Stomach (tissue), 9 donors: Measurements from ENCODE around the gene AGAP1. TPM values are rescaled to one million over a fixed set of nuclear protein-coding genes. Genes with fewer than 3 reads are reported as not detected.

Experiments
- DNase-seq, 2 donors: peaks; one replicate each; pipeline versions ENCODE4 v3.0.0 to v3.0.0-alpha.2; 2013 to 2019
- H3K27ac ChIP-seq, 5 donors: fragments of 200-600 bp in 4 of 5; sonication (generic) in 4 of 5; one replicate each; pipeline ENCODE4 v1.5.1; 2013 to 2019; ENCODE audit warnings: mild to moderate bottlenecking in 1 of 5, moderate library complexity in 1 of 5
- H3K27me3 ChIP-seq, 3 donors: fragments of 200-600 bp; sonication (generic); one replicate each; pipeline ENCODE4 v1.5.1; 2017 to 2019; ENCODE audit warnings: mixed run types in 1 of 3
- H3K36me3 ChIP-seq, 4 donors: fragments of 200-600 bp; sonication (generic); 1 replicate in 3 of 4; 2 replicates in 1 of 4; pipeline ENCODE4 v1.5.1; 2016 to 2019
- H3K4me1 ChIP-seq, 4 donors: fragments of 200-600 bp; sonication (generic); one replicate each; pipeline ENCODE4 v1.5.1; 2016 to 2019
- H3K4me3 ChIP-seq, 4 donors: fragments of 200-600 bp; sonication (generic) in 3 of 4; one replicate each; pipeline ENCODE4 v1.5.1; 2016 to 2019; ENCODE audit warnings: mild to moderate bottlenecking in 1 of 4
- H3K9me3 ChIP-seq, 4 donors: fragments of 200-600 bp; sonication (generic); one replicate each; pipeline ENCODE4 v1.5.1; 2016 to 2019
- CTCF ChIP-seq, 7 experiments: fragments of 450-650 bp in 4 of 7; fragments of 200-600 bp in 3 of 7; sonication (generic) in 3 of 7; IDR thresholded peaks; one replicate each; pipeline ENCODE4 v1.5.1; 2016 to 2019; ENCODE audit warnings: antibody characterized with exemption in 7 of 7, control low read depth in 2 of 7, mild to moderate bottlenecking in 1 of 7
- EP300 ChIP-seq: sonication (generic); formaldehyde crosslinking; IDR thresholded peaks from one replicate; pipeline ENCODE4 v1.6.1; 2017; ENCODE audit warnings: antibody characterized with exemption
- POLR2A ChIP-seq, 4 donors: fragments of 450-650 bp; IDR thresholded peaks; one replicate each; pipeline ENCODE4 v1.6.1; 2016; ENCODE audit warnings: antibody characterized with exemption in 4 of 4, control low read depth in 2 of 4, mild to moderate bottlenecking in 1 of 4, moderate library complexity in 1 of 4
- POLR2AphosphoS5 ChIP-seq, 3 donors: sonication (generic); formaldehyde crosslinking; IDR thresholded peaks; one replicate each; pipeline ENCODE4 v1.6.1; 2016; ENCODE audit warnings: antibody characterized with exemption in 3 of 3
- WGBS, 5 donors: extraction: QIAGEN DNeasy Blood & Tissue Kit in 3 of 5; methylation state at CpG; one replicate each; pipeline versions ENCODE4 v1.1.5 to v1.1.7; 2013 to 2018; 5-methylcytosine and 5-hydroxymethylcytosine counted together
- intact Hi-C: fragments of 100-400 bp; cut with DNase I; formaldehyde crosslinking; loops from one replicate; pipeline ENCODE4 v1.15.1; 2023; ENCODE audit warnings: low total_unique reads
- polyA plus RNA-seq, 3 donors: library from polyadenylated mRNA; stranded (reverse); fragments of 200-250 nt; gene quantifications; one replicate each; pipeline ENCODE4 v1.2.3, GENCODE V29; 2013
- total RNA-seq, 5 donors: library from RNA; depleted of rRNA; stranded (reverse); fragments of >200 nt; gene quantifications; one replicate each; pipeline versions ENCODE4 v1.1.0 to v1.2.3, GENCODE V29; 2014 to 2016
- donor health status: healthy with polysubstance abuse.
- donor health status: Bipolar disorder and iron deficiency.
- donor health status: healthy.

AGAP1 gene
- total and polyA plus RNA-seq, 8 donors = 4.2 to 139 (median 35.0) TPM

- 92 to 94% (median 94%) methylated on average over 24 to 29 of the region's 29 CpGs for WGBS, 5 donors
- Histone ChIP-seq H3K27ac (no peak overlapping the region), H3K36me3 (peaks cover 4 to 31% (median 25%) of the 10 kb centered on the region in 4 donors), H3K4me1 (no peaks in the 10 kb centered on the region), H3K27me3 (no peaks in the 10 kb centered on the region), H3K9me3 (no peaks in the 10 kb centered on the region), H3K4me3 (no peak overlapping the region)
- no peak for DNase-seq
- TF ChIP-seq POLR2AphosphoS5 (IDR thresholded peaks at IDR 0.05) = no peak
- no peak for TF ChIP-seq POLR2A (IDR thresholded peaks at IDR 0.05)
- no peak for TF ChIP-seq CTCF (IDR thresholded peaks at IDR 0.05)
- no peak for TF ChIP-seq EP300
- intact Hi-C loops = no loop called here
Observed at GRCh38 chr2:235739704-235740415, 246.0 kb downstream of the AGAP1 start.

- TF ChIP-seq EP300 (no peak), CTCF (IDR thresholded peaks at IDR 0.05) (no peak), POLR2A (IDR thresholded peaks at IDR 0.05) (no peak), POLR2AphosphoS5 (IDR thresholded peaks at IDR 0.05) (no peak)
- intact Hi-C loops = no loop called here
- DNase-seq = no peak
- Histone ChIP-seq H3K36me3 (peaks cover 4 to 31% (median 28%) of the 10 kb centered on the region in 4 donors), H3K4me1 (peaks cover 0 to 2% (median 0%) of the 10 kb centered on the region in 4 donors), H3K27me3 (no peaks in the 10 kb centered on the region), H3K4me3 (no peak overlapping the region), H3K9me3 (no peaks in the 10 kb centered on the region), H3K27ac (no peak overlapping the region)
- 61 to 69% (median 66%) methylated on average over 9 of the region's 9 CpGs for WGBS, 5 donors
Observed at GRCh38 chr2:235740821-235741220, 247.0 kb downstream of the AGAP1 start.

- Histone ChIP-seq H3K4me3 (no peak overlapping the region), H3K36me3 (peaks cover 4 to 35% (median 33%) of the 10 kb centered on the region in 4 donors), H3K9me3 (no peaks in the 10 kb centered on the region), H3K27me3 (no peaks in the 10 kb centered on the region), H3K4me1 (peaks cover 0 to 14% (median 7%) of the 10 kb centered on the region in 4 donors), H3K27ac (no peak overlapping the region)
- no peak for TF ChIP-seq POLR2AphosphoS5 (IDR thresholded peaks at IDR 0.05)
- no peak for TF ChIP-seq CTCF (IDR thresholded peaks at IDR 0.05)
- no peak for TF ChIP-seq EP300
- TF ChIP-seq POLR2A (IDR thresholded peaks at IDR 0.05) = no peak
- intact Hi-C loops = no loop called here
- WGBS, 5 donors = 95 to 98% (median 97%) methylated on average over 12 of the region's 12 CpGs
- no peak for DNase-seq
Observed at GRCh38 chr2:235744161-235744560, 250.3 kb downstream of the AGAP1 start.

- Histone ChIP-seq H3K4me1 (peaks cover 0 to 22% (median 9%) of the 10 kb centered on the region in 4 donors), H3K36me3 (peaks cover 4 to 49% (median 42%) of the 10 kb centered on the region in 4 donors), H3K27me3 (no peaks in the 10 kb centered on the region), H3K4me3 (no peak overlapping the region), H3K9me3 (no peaks in the 10 kb centered on the region), H3K27ac (no peak overlapping the region)
- DNase-seq = no peak
- 81 to 92% (median 89%) methylated on average over 6 of the region's 6 CpGs for WGBS, 5 donors
- no peak for TF ChIP-seq EP300
- TF ChIP-seq CTCF (IDR thresholded peaks at IDR 0.05) = no peak
- no peak for TF ChIP-seq POLR2A (IDR thresholded peaks at IDR 0.05)
- TF ChIP-seq POLR2AphosphoS5 (IDR thresholded peaks at IDR 0.05) = no peak
- intact Hi-C loops = loop anchor here (5.0 kb wide), 1 partner anchor 148 kb away; no protein-coding TSS in a partner anchor
Observed at GRCh38 chr2:235745597-235745996, 251.8 kb downstream of the AGAP1 start.
